ENCODE measurements around the gene RAN. TPM values are rescaled to one million over a fixed set of nuclear protein-coding genes. Genes with fewer than 3 reads are reported as not detected.
"Not testable (repeated sequence)": the region's sequence is repeated elsewhere in the genome, so short reads cannot be mapped to it uniquely, and the experiment has no call there.

RAN gene
- total RNA-seq, 1 donor from 2014 or later, result 471 TPM

GRCh38 chr12:130862161-130862560 lies 9.7 kb upstream of the RAN start:
- no peaks in the 10 kb centered on the region for H3K36me3 Mint-ChIP-seq (ENCODE audit: unreplicated experiment)
- DNase-seq (ENCODE audit: extremely low spot score, unreplicated experiment), result no peak
- no peak for TF ChIP-seq CTCF (IDR thresholded peaks at IDR 0.05)
- no peaks in the 10 kb centered on the region for H3K27me3 Mint-ChIP-seq (ENCODE audit: unreplicated experiment)
- H3K27ac Mint-ChIP-seq (ENCODE audit: unreplicated experiment), result no peak overlapping the region
- no peaks in the 10 kb centered on the region for H3K4me1 Mint-ChIP-seq (ENCODE audit: unreplicated experiment)
- H3K9me3 Mint-ChIP-seq (ENCODE audit: unreplicated experiment), result no peaks in the 10 kb centered on the region
- H3K4me3 Mint-ChIP-seq (ENCODE audit: unreplicated experiment), result no peak overlapping the region

GRCh38 chr12:130862771-130863170 lies 9.1 kb upstream of the RAN start:
- H3K4me3 Mint-ChIP-seq (ENCODE audit: unreplicated experiment); H3K27me3 Mint-ChIP-seq (ENCODE audit: unreplicated experiment); H3K36me3 Mint-ChIP-seq (ENCODE audit: unreplicated experiment); DNase-seq (ENCODE audit: extremely low spot score, unreplicated experiment); H3K9me3 Mint-ChIP-seq (ENCODE audit: unreplicated experiment); H3K4me1 Mint-ChIP-seq (ENCODE audit: unreplicated experiment); H3K27ac Mint-ChIP-seq (ENCODE audit: unreplicated experiment): not testable (repeated sequence)

- no peaks in the 10 kb centered on the region for H3K9me3 Mint-ChIP-seq (ENCODE audit: unreplicated experiment)
- no peak overlapping the region for H3K4me3 Mint-ChIP-seq (ENCODE audit: unreplicated experiment)
- H3K4me1 Mint-ChIP-seq (ENCODE audit: unreplicated experiment), result no peaks in the 10 kb centered on the region
- no peak overlapping the region for H3K27ac Mint-ChIP-seq (ENCODE audit: unreplicated experiment)
- H3K27me3 Mint-ChIP-seq (ENCODE audit: unreplicated experiment), result no peaks in the 10 kb centered on the region
- no peak for DNase-seq (ENCODE audit: extremely low spot score, unreplicated experiment)
- H3K36me3 Mint-ChIP-seq (ENCODE audit: unreplicated experiment), result no peaks in the 10 kb centered on the region
- no peak for TF ChIP-seq CTCF (IDR thresholded peaks at IDR 0.05)
Measured at GRCh38 chr12:130863298-130863697, 8.6 kb upstream of the RAN start.

GRCh38 chr12:130868412-130868811 lies 3.5 kb upstream of the RAN start:
- no peaks in the 10 kb centered on the region for H3K27me3 Mint-ChIP-seq (ENCODE audit: unreplicated experiment)
- H3K4me3 Mint-ChIP-seq (ENCODE audit: unreplicated experiment), result no peak overlapping the region
- no peaks in the 10 kb centered on the region for H3K9me3 Mint-ChIP-seq (ENCODE audit: unreplicated experiment)
- H3K27ac Mint-ChIP-seq (ENCODE audit: unreplicated experiment), result no peak overlapping the region
- DNase-seq (ENCODE audit: extremely low spot score, unreplicated experiment), result no peak
- peaks cover 17% of the 10 kb centered on the region for H3K4me1 Mint-ChIP-seq (ENCODE audit: unreplicated experiment)
- no peak for TF ChIP-seq CTCF (IDR thresholded peaks at IDR 0.05)
- peaks cover 9% of the 10 kb centered on the region for H3K36me3 Mint-ChIP-seq (ENCODE audit: unreplicated experiment)

GRCh38 chr12:130870442-130871285 lies 1.2 kb upstream of the RAN start:
- H3K36me3 Mint-ChIP-seq (ENCODE audit: unreplicated experiment), result peaks cover 29% of the 10 kb centered on the region
- peaks cover 30% of the 10 kb centered on the region for H3K4me1 Mint-ChIP-seq (ENCODE audit: unreplicated experiment)
- peak overlapping the region; percentile 75 for H3K4me3 Mint-ChIP-seq (ENCODE audit: unreplicated experiment)
- no peaks in the 10 kb centered on the region for H3K9me3 Mint-ChIP-seq (ENCODE audit: unreplicated experiment)
- peak overlapping the region; percentile 70 for H3K27ac Mint-ChIP-seq (ENCODE audit: unreplicated experiment)
- TF ChIP-seq CTCF (IDR thresholded peaks at IDR 0.05), result peak; percentile 49
- DNase-seq (ENCODE audit: extremely low spot score, unreplicated experiment), result no peak
- H3K27me3 Mint-ChIP-seq (ENCODE audit: unreplicated experiment), result no peaks in the 10 kb centered on the region

Measured in osteocyte (in vitro differentiated cells).